Naive thymus-derived CD4-positive, alpha-beta T cell (primary cell): ENCODE measurements around the gene PPP1R2. TPM values are rescaled to one million over a fixed set of nuclear protein-coding genes. Genes with fewer than 3 reads are reported as not detected.
A peak's percentile ranks its signal among the peaks of the same experiment; 100 is the strongest.

Experiments
- ATAC-seq: fragments of 150-1000 bp; cut with Tn5 transposase; 2 replicates; pipeline ENCODE4 v1.10.0; 2021; ENCODE audit warnings: mild to moderate bottlenecking, moderate library complexity
- CTCF ChIA-PET: fragments of 350-600 bp; sonication (Branson Sonifier 250); formaldehyde crosslinking; loops from one replicate; lab custom pipeline; 2021; ENCODE audit warnings: antibody characterized with exemption; lab: Charles Lee
- POLR2A ChIA-PET: fragments of 350-600 bp; sonication (Branson Sonifier 250); formaldehyde crosslinking; loops from one replicate; lab custom pipeline; 2021; ENCODE audit warnings: antibody characterized with exemption, inconsistent platforms; lab: Charles Lee
- DNase-seq, 9 donors: peaks; one replicate each; pipeline versions ENCODE4 v3.0.0 to v3.0.0-alpha.2; 2020 to 2022; ENCODE audit warnings: mixed read lengths in 1 of 9
- H3K27ac ChIP-seq: one replicate; pipeline ENCODE4 v1.7.0; 2013; ENCODE audit warnings: mild to moderate bottlenecking, low read depth, low read length, moderate library complexity
- H3K27me3 ChIP-seq, 2 donors: one replicate each; pipeline ENCODE4 v1.7.0; 2013; ENCODE audit warnings: low read length in 2 of 2, mild to moderate bottlenecking in 2 of 2, moderate library complexity in 2 of 2; ENCODE audit not compliant: control insufficient read depth in 2 of 2, insufficient read depth in 2 of 2
- H3K36me3 ChIP-seq, 3 experiments: 1 replicate in 2 of 3; 2 replicates in 1 of 3; pipeline ENCODE4 v1.7.0; 2013; ENCODE audit warnings: low read length in 3 of 3, mild to moderate bottlenecking in 3 of 3, moderate library complexity in 1 of 3; ENCODE audit not compliant: insufficient read depth in 3 of 3, control insufficient read depth in 2 of 3
- H3K4me1 ChIP-seq, 2 donors: one replicate each; pipeline ENCODE4 v1.7.0; 2013; ENCODE audit warnings: low read length in 2 of 2, mild to moderate bottlenecking in 2 of 2, moderate library complexity in 1 of 2; ENCODE audit not compliant: control insufficient read depth in 2 of 2, insufficient read depth in 2 of 2
- H3K4me3 ChIP-seq: 2 replicates; pipeline ENCODE4 v1.7.0; 2013; ENCODE audit warnings: mild to moderate bottlenecking, low read length
- H3K9me3 ChIP-seq, 3 experiments: 1 replicate in 2 of 3; 2 replicates in 1 of 3; pipeline ENCODE4 v1.7.0; 2013; ENCODE audit warnings: low read length in 3 of 3; ENCODE audit not compliant: control insufficient read depth in 2 of 3
- H3K27ac Mint-ChIP-seq, 9 donors: one replicate each; pipeline ENCODE4 v1.8.0; 2020 to 2022; ENCODE audit warnings: mixed read lengths in 9 of 9, mild to moderate bottlenecking in 8 of 9, moderate library complexity in 5 of 9, inconsistent platforms in 2 of 9
- H3K27me3 Mint-ChIP-seq, 5 donors: one replicate each; pipeline ENCODE4 v1.8.0; 2021 to 2022; ENCODE audit warnings: mixed read lengths in 5 of 5, mild to moderate bottlenecking in 1 of 5
- H3K36me3 Mint-ChIP-seq, 5 donors: one replicate each; pipeline ENCODE4 v1.8.0; 2020 to 2022; ENCODE audit warnings: mixed read lengths in 5 of 5, mild to moderate bottlenecking in 3 of 5, inconsistent platforms in 1 of 5
- H3K4me1 Mint-ChIP-seq, 7 donors: one replicate each; pipeline ENCODE4 v1.8.0; 2020 to 2022; ENCODE audit warnings: mixed read lengths in 7 of 7, mild to moderate bottlenecking in 3 of 7, inconsistent platforms in 1 of 7
- H3K4me3 Mint-ChIP-seq, 10 donors: one replicate each; pipeline ENCODE4 v1.8.0; 2020 to 2022; ENCODE audit warnings: mild to moderate bottlenecking in 10 of 10, mixed read lengths in 10 of 10, moderate library complexity in 6 of 10, inconsistent platforms in 2 of 10
- H3K9me3 Mint-ChIP-seq, 11 donors: one replicate each; pipeline ENCODE4 v1.8.0; 2020 to 2022; ENCODE audit warnings: mixed read lengths in 11 of 11, mild to moderate bottlenecking in 4 of 11, inconsistent platforms in 1 of 11, moderate library complexity in 1 of 11
- intact Hi-C, 2 donors: fragments of 100-400 bp; cut with micrococcal nuclease; formaldehyde crosslinking; loops; one replicate each; pipeline ENCODE4 v1.15.1; 2023
- polyA plus RNA-seq, 2 donors: library from polyadenylated mRNA; unstranded; fragments of 300-500 nt; fragmentation: Illumina TruSeq; gene quantifications; one replicate each; pipeline ENCODE4 v1.2.3, GENCODE V29; 2021
- total RNA-seq, 6 experiments: library from RNA in 5 of 6; stranded (reverse) in 5 of 6; gene quantifications; 1 replicate in 5 of 6; 2 replicates in 1 of 6; pipeline ENCODE4 v1.2.3 and lab custom pipeline; 2021 to 2026

PPP1R2 gene
- total and polyA plus RNA-seq, 7 experiments from 2014 or later: 76.1 to 329 (median 157) TPM

DNA sequence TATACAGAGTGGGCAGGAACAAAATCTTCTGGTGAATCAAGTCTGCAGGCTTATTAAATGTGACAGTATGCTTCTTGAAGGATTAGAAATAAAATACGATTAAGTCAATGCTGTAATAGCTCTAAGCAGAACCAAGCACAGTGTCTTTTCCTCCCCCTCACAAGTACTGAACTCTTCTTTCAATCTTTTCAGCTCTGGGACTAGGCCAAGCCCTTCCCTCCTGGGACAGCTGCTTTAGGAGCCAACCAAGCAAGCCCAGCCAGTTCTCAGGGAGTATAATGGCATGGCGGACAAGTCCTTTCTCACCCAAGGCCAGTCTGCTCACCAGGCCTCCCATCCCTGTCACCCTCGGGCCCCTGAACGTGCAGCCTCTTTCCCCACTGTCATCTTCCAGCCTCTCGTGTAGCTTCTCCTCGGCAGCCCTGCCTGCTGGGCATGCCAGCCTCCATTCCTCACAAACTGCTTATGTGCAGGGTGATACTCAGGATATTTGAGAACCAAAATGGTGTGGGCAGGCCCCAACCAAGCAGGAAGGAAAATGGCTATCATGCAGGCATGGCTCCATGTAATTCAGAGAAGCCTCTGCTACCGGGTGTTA is 8.4 kb upstream of the PPP1R2 start:
- peaks cover 55 to 77% of the 10 kb centered on the region in 2 donors for H3K4me1 ChIP-seq
- intact Hi-C loops: loop anchor here in 1 of 2 donors (2.0 kb wide), 1 partner anchor 281 kb away; the partner anchor contains the start of gene XXYLT1

DNA sequence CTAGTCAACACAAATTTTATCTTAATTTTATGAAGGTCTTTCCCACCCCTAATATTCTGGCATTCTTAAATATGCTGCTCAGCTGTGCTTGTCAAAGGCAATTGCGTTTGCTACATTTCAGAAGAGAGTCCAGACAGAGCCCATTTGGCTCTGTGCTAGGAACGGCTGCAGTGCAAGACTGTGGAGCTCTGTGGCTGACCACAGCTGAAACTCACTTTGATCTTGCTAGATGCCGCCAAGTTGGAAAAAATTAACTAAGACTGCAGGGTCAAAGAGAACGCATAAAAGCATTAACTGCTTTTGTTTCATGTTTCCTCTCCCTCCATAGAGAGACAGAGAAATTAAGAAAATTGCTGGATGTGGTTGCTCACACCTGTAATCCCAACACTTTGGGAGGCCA is 7.6 kb upstream of the PPP1R2 start:
- DNase-seq (peak in 1 of 9 donors; percentile 44), ATAC-seq (no peak)
- Mint-ChIP-seq H3K4me1 (peaks cover 41 to 93% (median 86%) of the 10 kb centered on the region in 7 donors), H3K9me3 (no peaks in the 10 kb centered on the region), H3K36me3 (peaks cover 0 to 2% (median 0%) of the 10 kb centered on the region in 5 donors), H3K27me3 (no peaks in the 10 kb centered on the region), H3K27ac (peak overlapping the region; percentile 91 to 100 (median 99)), H3K4me3 (peak overlapping the region; percentile 73 to 98 (median 90))
- H3K9me3 ChIP-seq: no peaks in the 10 kb centered on the region
- ChIA-PET CTCF (interaction anchor here (0.5 to 3.0 kb wide), 10 partner anchors 9 to 357 kb away, joined by 3 to 12 read pairs (median 4); partner anchors contain the start of gene XXYLT1), POLR2A (interaction anchor here (0.7 to 10.7 kb wide), 9 partner anchors 9 to 357 kb away, joined by 3 to 224 read pairs (median 8); partner anchors contain the start of genes PPP1R2, TNK2 and XXYLT1)
- no peaks in the 10 kb centered on the region for H3K27me3 ChIP-seq
- H3K27ac ChIP-seq: peak overlapping the region; percentile 69
- intact Hi-C loops: loop anchor here in 1 of 2 donors (1.0 to 2.0 kb wide), 3 partner anchors 8 to 280 kb away; partner anchors contain the start of gene XXYLT1
- H3K4me1 ChIP-seq: peaks cover 63 to 76% of the 10 kb centered on the region in 2 donors
- H3K4me3 ChIP-seq: peak overlapping the region; percentile 43
- no peaks in the 10 kb centered on the region for H3K36me3 ChIP-seq

More for the DNA sequence above, 8.4 kb upstream of the PPP1R2 start:
- peak overlapping the region; percentile 91 to 100 (median 99) for H3K27ac Mint-ChIP-seq
- Histone ChIP-seq H3K27me3 (no peaks in the 10 kb centered on the region), H3K27ac (peak overlapping the region; percentile 69), H3K36me3 (no peaks in the 10 kb centered on the region), H3K9me3 (no peaks in the 10 kb centered on the region), H3K4me3 (peak overlapping the region; percentile 13)
- peaks cover 41 to 93% (median 85%) of the 10 kb centered on the region in 7 donors for H3K4me1 Mint-ChIP-seq
- DNase-seq (no peak), ATAC-seq (no peak)
- CTCF ChIA-PET: interaction anchor here (0.7 to 3.0 kb wide), 4 partner anchors 14 to 300 kb away, joined by 3 to 12 read pairs (median 8); partner anchors contain the start of gene XXYLT1
- peaks cover 0 to 1% (median 0%) of the 10 kb centered on the region in 5 donors for H3K36me3 Mint-ChIP-seq
- H3K4me3 Mint-ChIP-seq: peak overlapping the region; percentile 57 to 98 (median 71)
- no peaks in the 10 kb centered on the region for H3K9me3 Mint-ChIP-seq
- POLR2A ChIA-PET: interaction anchor here (0.6 to 10.7 kb wide), 6 partner anchors 10 to 559 kb away, joined by 3 to 224 read pairs (median 10); partner anchors contain the start of gene PPP1R2
- H3K27me3 Mint-ChIP-seq: no peaks in the 10 kb centered on the region

DNA sequence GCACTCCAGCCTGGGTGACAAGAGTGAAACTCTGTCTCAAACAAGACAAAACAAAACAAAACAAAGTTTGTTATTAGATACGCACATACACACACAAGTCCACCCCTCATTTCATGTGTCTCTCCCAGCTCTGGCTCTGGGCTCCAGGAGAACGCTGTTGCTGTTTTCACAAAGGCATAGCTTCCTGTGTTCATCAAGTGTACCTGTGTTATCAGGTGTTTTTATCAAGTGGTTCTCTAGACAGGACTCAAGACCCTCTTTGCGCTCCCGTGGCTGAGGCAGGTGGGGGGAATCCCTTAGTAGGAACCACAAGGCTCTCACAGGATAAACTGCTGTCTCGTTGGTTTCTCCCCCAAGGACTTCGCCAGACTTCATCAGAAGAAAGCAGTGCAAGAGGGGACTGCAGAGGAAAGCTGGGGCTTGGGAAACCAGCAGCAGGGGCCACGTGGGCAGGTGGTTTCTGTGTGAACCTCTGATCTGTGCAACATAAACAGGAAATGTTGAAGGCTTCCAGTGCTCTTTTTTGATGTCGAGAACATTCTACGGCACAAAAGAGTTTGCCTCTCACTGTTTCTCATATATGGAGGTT is 6.9 kb upstream of the PPP1R2 start:
- Mint-ChIP-seq H3K27ac (peak overlapping the region; percentile 91 to 100 (median 99)), H3K4me1 (peaks cover 44 to 93% (median 86%) of the 10 kb centered on the region in 7 donors), H3K27me3 (no peaks in the 10 kb centered on the region), H3K36me3 (peaks cover 0 to 3% (median 0%) of the 10 kb centered on the region in 5 donors), H3K9me3 (no peaks in the 10 kb centered on the region), H3K4me3 (peak overlapping the region; percentile 73 to 98 (median 90))
- DNase-seq: peak; percentile 45 to 95 (median 94)
- Histone ChIP-seq H3K9me3 (no peaks in the 10 kb centered on the region), H3K4me1 (peaks cover 70 to 72% of the 10 kb centered on the region in 2 donors), H3K36me3 (no peaks in the 10 kb centered on the region), H3K27ac (peak overlapping the region; percentile 69), H3K4me3 (peak overlapping the region; percentile 43), H3K27me3 (no peaks in the 10 kb centered on the region)
- intact Hi-C loops: loop anchor here in 1 of 2 donors (1.0 to 10.0 kb wide), 5 partner anchors 8 to 1195 kb away; partner anchors contain the start of genes ATP13A3 and XXYLT1
- ChIA-PET POLR2A (interaction anchor here (0.6 to 10.7 kb wide), 10 partner anchors 8 to 358 kb away, joined by 3 to 224 read pairs (median 8); partner anchors contain the start of genes PPP1R2, TNK2 and XXYLT1), CTCF (interaction anchor here (0.5 to 2.4 kb wide), 10 partner anchors 10 to 358 kb away, joined by 3 to 12 read pairs (median 3); partner anchors contain the start of gene XXYLT1)
- ATAC-seq: peak; percentile 89

DNA sequence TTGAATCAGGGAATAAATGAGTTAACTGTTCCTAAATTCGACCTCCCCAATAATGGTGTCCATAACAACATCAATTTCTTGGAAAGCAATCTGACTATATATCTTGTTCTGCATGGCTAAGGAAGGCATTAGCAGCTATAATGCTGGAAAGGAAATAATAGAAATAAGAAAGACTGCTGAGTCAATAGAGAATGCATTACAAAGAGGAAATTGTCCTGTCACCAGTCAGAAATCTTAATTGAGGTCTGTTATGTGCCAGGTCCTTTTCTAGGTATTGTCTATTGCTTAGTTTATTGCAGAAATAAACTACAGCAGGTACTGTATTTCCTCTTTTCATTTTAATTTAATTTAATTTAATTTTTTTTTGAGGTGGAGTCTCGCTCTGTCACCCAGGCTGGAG is 5.9 kb upstream of the PPP1R2 start:
- Histone ChIP-seq H3K27ac (peak overlapping the region; percentile 69), H3K4me1 (peaks cover 75 to 78% of the 10 kb centered on the region in 2 donors), H3K36me3 (no peaks in the 10 kb centered on the region), H3K9me3 (no peaks in the 10 kb centered on the region), H3K4me3 (peak overlapping the region; percentile 46), H3K27me3 (no peaks in the 10 kb centered on the region)
- ChIA-PET POLR2A (interaction anchor here (0.5 to 10.7 kb wide), 3 partner anchors 7 to 359 kb away, joined by 5 to 224 read pairs (median 11); partner anchors contain the start of genes PPP1R2 and TNK2), CTCF (interaction anchor here (0.7 to 2.4 kb wide), 3 partner anchors 16 to 278 kb away, joined by 3 to 12 read pairs (median 6); partner anchors contain the start of gene XXYLT1)
- ATAC-seq: no peak
- DNase-seq: no peak
- Mint-ChIP-seq H3K36me3 (peaks cover 0 to 3% (median 0%) of the 10 kb centered on the region in 5 donors), H3K4me3 (peak overlapping the region; percentile 63 to 98 (median 82)), H3K27me3 (no peaks in the 10 kb centered on the region), H3K27ac (peak overlapping the region; percentile 48 to 99 (median 97)), H3K9me3 (peaks cover 0 to 2% (median 0%) of the 10 kb centered on the region in 11 donors), H3K4me1 (peaks cover 51 to 94% (median 88%) of the 10 kb centered on the region in 7 donors)
- intact Hi-C loops: loop anchor here in 1 of 2 donors (10.0 kb wide), 2 partner anchors 1064 to 1196 kb away; partner anchors contain the start of gene ATP13A3

DNA sequence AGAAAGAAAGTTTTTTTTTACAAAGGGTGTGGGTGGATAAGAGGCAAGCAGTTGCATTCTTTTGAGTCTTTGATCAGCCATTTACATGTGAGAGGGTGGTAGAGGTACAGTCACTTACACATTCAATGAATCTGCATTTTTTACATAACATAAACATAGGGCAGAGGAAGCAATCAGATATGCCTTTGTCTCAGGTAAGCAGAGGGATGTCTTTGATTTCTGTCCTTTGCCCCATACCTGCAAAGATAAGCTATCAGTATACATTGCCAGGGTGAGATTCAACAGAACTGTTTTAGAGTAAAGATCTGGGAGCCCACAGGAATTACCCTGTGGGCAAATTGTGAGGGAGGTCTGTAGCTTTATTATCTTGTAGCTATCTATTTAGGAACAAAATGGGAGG is 5.4 kb upstream of the PPP1R2 start:
- Mint-ChIP-seq H3K27ac (peak overlapping the region; percentile 57 to 99 (median 97)), H3K9me3 (peaks cover 0 to 2% (median 0%) of the 10 kb centered on the region in 11 donors), H3K4me1 (peaks cover 54 to 96% (median 91%) of the 10 kb centered on the region in 7 donors), H3K4me3 (peak overlapping the region; percentile 63 to 98 (median 81)), H3K36me3 (peaks cover 0 to 3% (median 0%) of the 10 kb centered on the region in 5 donors), H3K27me3 (no peaks in the 10 kb centered on the region)
- intact Hi-C loops: loop anchor here in 1 of 2 donors (10.0 kb wide), 2 partner anchors 1064 to 1196 kb away; partner anchors contain the start of gene ATP13A3
- ChIA-PET CTCF (interaction anchor here (1.5 to 2.4 kb wide), 2 partner anchors 26 to 278 kb away, joined by 6 to 12 read pairs; partner anchors contain the start of gene XXYLT1), POLR2A (interaction anchor here (0.5 to 10.7 kb wide), 3 partner anchors 7 to 360 kb away, joined by 5 to 224 read pairs (median 11); partner anchors contain the start of genes PPP1R2 and TNK2)
- H3K4me1 ChIP-seq: peaks cover 79 to 83% of the 10 kb centered on the region in 2 donors
- ATAC-seq: no peak
- peak overlapping the region; percentile 69 for H3K27ac ChIP-seq
- H3K4me3 ChIP-seq: peak overlapping the region; percentile 46
- no peaks in the 10 kb centered on the region for H3K27me3 ChIP-seq
- peak in 2 of 9 donors; percentile 37 to 47 for DNase-seq
- no peaks in the 10 kb centered on the region for H3K9me3 ChIP-seq
- no peaks in the 10 kb centered on the region for H3K36me3 ChIP-seq
